GM10266 (cell line): Measurements from ENCODE around the gene ZFP3.

Source experiments
- DNase-seq: peaks from one replicate; pipeline ENCODE4 v3.0.0; 2012; ENCODE audit errors: extremely low spot score
- CTCF ChIP-seq: IDR thresholded peaks from 2 replicates; pipeline ENCODE4 v1.5.1; 2012; ENCODE audit warnings: mild to moderate bottlenecking, low read depth; ENCODE audit not compliant: control insufficient read depth, insufficient read depth; ENCODE audit errors: missing control alignments

The ZFP3 gene

GRCh38 chr17:5077781-5078105, 524 bp upstream of the ZFP3 start:
- no peak for TF ChIP-seq CTCF
- no peak for DNase-seq

- no peak for DNase-seq
- TF ChIP-seq CTCF = no peak
These were observed 2.3 kb downstream of the ZFP3 start for GRCh38 chr17:5080591-5080990.

- no peak for DNase-seq
- TF ChIP-seq CTCF = no peak
These were observed 14.1 kb downstream of the ZFP3 start for GRCh38 chr17:5092218-5093010.

- TF ChIP-seq CTCF = no peak
- DNase-seq = no peak
These were observed 18.4 kb downstream of the ZFP3 start for GRCh38 chr17:5096731-5097100.

- no peak for DNase-seq
- no peak for TF ChIP-seq CTCF
These were observed 19.0 kb downstream of the ZFP3 start for GRCh38 chr17:5097101-5097834.

- DNase-seq = no peak
- no peak for TF ChIP-seq CTCF
These were observed 21.0 kb downstream of the ZFP3 start for GRCh38 chr17:5099271-5099670.

- no peak for DNase-seq
- TF ChIP-seq CTCF = no peak
These were observed 22.6 kb downstream of the ZFP3 start for GRCh38 chr17:5100832-5101231.
